HCT116 (cell line): ENCODE data around the gene BMP8B. TPM values are rescaled to one million over a fixed set of nuclear protein-coding genes. Genes with fewer than 3 reads are reported as not detected.
"Not testable (repeated sequence)": the region's sequence is repeated elsewhere in the genome, so short reads cannot be mapped to it uniquely, and the experiment has no call there.

Experiments
- ATAC-seq: fragments of 200-7000 bp; cut with Tn5 transposase; 2 replicates; pipeline ENCODE4 v1.9.1; 2020; ENCODE audit warnings: mild to moderate bottlenecking, moderate library complexity
- BruUV-seq: library from RNA; stranded (reverse); fragments of 400-500 nt; replicated peaks from 2 replicates; lab custom pipeline; 2021; lab: Mats Ljungman, UMichigan
- CTCF ChIA-PET: fragments of 300-600 bp; sonication (Branson Sonifier 250); formaldehyde crosslinking; loops from one replicate; lab custom pipeline; 2021; ENCODE audit warnings: antibody characterized with exemption; lab: Charles Lee
- POLR2A ChIA-PET: fragments of 300-600, 350-600 bp; sonication (Branson Sonifier 250); formaldehyde crosslinking; loops from one replicate; lab custom pipeline; 2021; ENCODE audit warnings: antibody characterized with exemption; lab: Charles Lee
- RAD21 ChIA-PET, 2 experiments: fragments of 300-600 bp; sonication (Branson Sonifier 250); formaldehyde crosslinking; loops; one replicate each; lab custom pipeline; 2023; ENCODE audit warnings: low total read pairs in 2 of 2; ENCODE audit not compliant: uncharacterized antibody in 2 of 2, unreplicated experiment in 2 of 2, low non-redundant PET in 1 of 2; lab: Charles Lee
- DNase-seq: peaks from one replicate; pipeline ENCODE4 v3.0.0-alpha.2; 2010; ENCODE audit warnings: low read depth, low spot score
- H2AFZ ChIP-seq: fragments of 200-600 bp; shearing (Covaris generic), sonication (generic); 2 replicates; pipeline ENCODE4 v1.6.1; 2017; ENCODE audit warnings: low read depth, mixed run types, mixed read lengths, antibody characterized with exemption, low read length; ENCODE audit not compliant: poor library complexity, severe bottlenecking
- H3K27ac ChIP-seq: 2 replicates; pipeline ENCODE4 v1.5.1; 2012; ENCODE audit warnings: low read depth, low read length
- H3K27me3 ChIP-seq: fragments of 200-600 bp; sonication (generic); 2 replicates; pipeline ENCODE4 v1.6.1; 2016; ENCODE audit warnings: mixed run types, low read length, mixed read lengths; ENCODE audit not compliant: insufficient read depth
- H3K36me3 ChIP-seq, 2 experiments: fragments of 200-500 bp in 1 of 2; fragments of 200-600 bp in 1 of 2; sonication (Bioruptor generic) in 1 of 2; sonication (generic) in 1 of 2; 2 replicates each; pipeline versions ENCODE4 v1.5.1 to v1.6.1; 2014 to 2016; ENCODE audit warnings: low read length in 2 of 2, inconsistent platforms in 1 of 2, mixed read lengths in 1 of 2, mixed run types in 1 of 2; ENCODE audit not compliant: insufficient read depth in 2 of 2, control insufficient read depth in 1 of 2
- H3K4me1 ChIP-seq, 2 experiments: fragments of 200-600 bp in 1 of 2; sonication (generic) in 1 of 2; 2 replicates each; pipeline versions ENCODE4 v1.5.1 to v1.6.1; 2012 to 2017; ENCODE audit warnings: low read length in 2 of 2, inconsistent platforms in 1 of 2, mild to moderate bottlenecking in 1 of 2, mixed read lengths in 1 of 2, mixed run types in 1 of 2, moderate library complexity in 1 of 2; ENCODE audit not compliant: insufficient read depth in 2 of 2, control insufficient read depth in 1 of 2
- H3K4me2 ChIP-seq: fragments of 200-600 bp; sonication (generic); 2 replicates; pipeline ENCODE4 v1.6.1; 2017; ENCODE audit warnings: mixed run types, low read length, mixed read lengths
- H3K4me3 ChIP-seq, 2 experiments: fragments of 200-600 bp in 1 of 2; sonication (generic) in 1 of 2; replicated peaks in 1 of 2; 2 replicates each; pipeline ENCODE4 v1.5.1; 2011 to 2016; ENCODE audit warnings: low read length in 2 of 2, control low read depth in 1 of 2, low read depth in 1 of 2, mild to moderate bottlenecking in 1 of 2, mixed read lengths in 1 of 2, mixed run types in 1 of 2
- H3K79me2 ChIP-seq: fragments of 200-600 bp; sonication (generic); 2 replicates; pipeline ENCODE4 v1.6.1; 2017; ENCODE audit warnings: mild to moderate bottlenecking, mixed run types, low read length, moderate library complexity, mixed read lengths; ENCODE audit not compliant: insufficient read depth
- H3K9ac ChIP-seq: fragments of 200-600 bp; sonication (generic); 2 replicates; pipeline ENCODE4 v1.6.1; 2016; ENCODE audit warnings: low read length, mixed read lengths
- H3K9me2 ChIP-seq: fragments of 200-600 bp; sonication (generic), shearing (Covaris generic); 2 replicates; pipeline ENCODE4 v1.6.1; 2017; ENCODE audit warnings: mixed run types, mild to moderate bottlenecking, moderate library complexity; ENCODE audit not compliant: insufficient read depth
- H3K9me3 ChIP-seq, 2 experiments: fragments of 200-500 bp in 1 of 2; fragments of 200-600 bp in 1 of 2; sonication (Bioruptor generic) in 1 of 2; sonication (generic) in 1 of 2; 2 replicates each; pipeline ENCODE4 v1.6.1; 2014 to 2017; ENCODE audit warnings: low read length in 2 of 2, mixed read lengths in 2 of 2, inconsistent platforms in 1 of 2, low read depth in 1 of 2, mild to moderate bottlenecking in 1 of 2, mixed run types in 1 of 2, moderate library complexity in 1 of 2; ENCODE audit not compliant: control insufficient read depth in 1 of 2, insufficient read depth in 1 of 2
- H4K20me1 ChIP-seq: fragments of 200-600 bp; sonication (generic), shearing (Covaris generic); 2 replicates; pipeline ENCODE4 v1.6.1; 2017; ENCODE audit warnings: mixed run types, mild to moderate bottlenecking, moderate library complexity; ENCODE audit not compliant: insufficient read depth
- intact Hi-C: fragments of 100-400 bp; cut with micrococcal nuclease; formaldehyde crosslinking; loops from 2 replicates; pipeline ENCODE4 v1.10.0; 2022
- total RNA-seq: library from RNA; stranded (reverse); gene quantifications from one replicate; pipeline ENCODE4 v1.2.1, GENCODE V29; 2021; ENCODE audit not compliant: unreplicated experiment

Gene BMP8B
- total RNA-seq, 1 experiment from 2014 or later: 9.5 TPM

DNA sequence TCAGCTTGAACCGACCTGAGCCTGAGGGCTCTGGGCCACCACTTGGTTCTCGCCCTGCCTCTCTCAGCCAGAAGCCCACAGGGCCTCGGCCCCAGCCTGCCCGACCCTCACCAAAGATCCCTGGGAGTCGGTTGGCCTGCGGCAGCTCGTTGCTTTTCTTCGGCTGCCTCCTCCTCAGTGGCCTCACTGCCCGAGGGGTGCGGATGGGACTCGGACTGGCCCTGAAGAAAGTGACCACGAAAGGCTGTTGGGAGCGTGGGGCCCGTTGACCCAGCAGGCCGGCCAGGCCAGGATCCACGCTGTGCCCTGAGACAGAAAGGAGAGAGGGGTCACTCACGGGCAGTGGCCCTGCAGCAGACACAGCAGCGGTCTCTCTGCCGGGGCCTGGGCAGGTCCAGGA lies 24.2 kb downstream of the BMP8B start:
- H4K20me1 ChIP-seq, CTCF ChIA-PET, intact Hi-C loops, H3K4me2 ChIP-seq, H3K36me3 ChIP-seq, DNase-seq, H3K27me3 ChIP-seq, H3K9ac ChIP-seq, H3K9me3 ChIP-seq, H3K9me2 ChIP-seq, ATAC-seq, H3K4me3 ChIP-seq, BruUV-seq, H3K27ac ChIP-seq, RAD21 ChIA-PET, H2AFZ ChIP-seq, H3K79me2 ChIP-seq, H3K4me1 ChIP-seq, POLR2A ChIA-PET: not testable (repeated sequence)

DNA sequence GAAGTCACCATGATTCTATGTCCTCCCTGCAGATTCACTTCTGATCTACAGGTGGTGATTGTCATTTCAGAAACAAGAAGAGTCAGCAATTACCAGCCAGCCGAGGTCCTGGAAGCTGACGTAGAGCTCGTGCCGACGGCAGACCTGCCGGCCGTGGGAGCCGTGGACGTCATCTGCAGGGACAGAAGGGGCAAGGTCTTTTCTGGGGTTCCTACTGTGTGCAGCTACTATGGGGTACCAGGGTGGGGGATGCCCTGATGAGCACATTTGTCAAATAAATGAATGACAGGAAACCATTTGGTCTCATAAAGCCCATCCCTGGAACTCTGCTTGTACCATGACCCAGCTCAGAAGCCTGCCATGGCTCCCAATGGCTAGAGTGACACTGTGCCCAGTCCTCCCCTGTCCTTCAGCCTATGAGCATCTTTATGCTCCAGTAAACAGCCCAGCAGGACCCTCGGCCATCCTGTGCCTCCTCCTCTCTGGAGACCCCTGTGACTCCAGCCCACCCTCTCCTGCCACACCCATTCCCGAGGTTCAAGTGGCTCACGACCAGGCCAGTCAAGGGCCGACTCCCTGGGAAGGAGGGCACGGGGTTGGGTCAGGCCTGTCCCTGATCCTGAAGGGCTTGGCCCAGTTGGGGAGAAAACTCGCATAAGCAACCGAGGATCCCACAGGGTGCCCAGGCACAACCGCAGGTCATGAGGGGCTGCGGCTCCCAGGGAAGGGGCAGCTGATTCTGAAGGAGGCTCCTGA lies 24.9 kb downstream of the BMP8B start:
- BruUV-seq, DNase-seq, POLR2A ChIA-PET, intact Hi-C loops, H2AFZ ChIP-seq, H3K36me3 ChIP-seq, H3K27ac ChIP-seq, CTCF ChIA-PET, H3K9me3 ChIP-seq, H4K20me1 ChIP-seq, H3K79me2 ChIP-seq, H3K9ac ChIP-seq, H3K4me2 ChIP-seq, H3K27me3 ChIP-seq, ATAC-seq, H3K9me2 ChIP-seq, RAD21 ChIA-PET, H3K4me1 ChIP-seq, H3K4me3 ChIP-seq: not testable (repeated sequence)
